DOHH2 (cell line): ENCODE data around the gene B4GALT3.

Experiments used
- H3F3A ChIP-seq: fragments of 200-600 bp; sonication (generic), shearing (Covaris generic); 2 replicates; pipeline ENCODE4 v1.6.0; 2016; ENCODE audit warnings: antibody characterized with exemption, mild to moderate bottlenecking; ENCODE audit not compliant: control insufficient read depth, insufficient read depth
- H3K27ac ChIP-seq: fragments of 200-600 bp; sonication (generic); 2 replicates; pipeline ENCODE4 v1.5.1; 2014; ENCODE audit warnings: low read depth, mild to moderate bottlenecking, low read length, moderate library complexity
- H3K27me3 ChIP-seq: fragments of 200-600 bp; sonication (generic); 2 replicates; pipeline ENCODE4 v1.6.1; 2014; ENCODE audit warnings: mild to moderate bottlenecking, low read length, mixed read lengths; ENCODE audit not compliant: control insufficient read depth
- H3K36me3 ChIP-seq: fragments of 200-600 bp; sonication (generic); 2 replicates; pipeline ENCODE4 v1.6.1; 2014; ENCODE audit warnings: mild to moderate bottlenecking, low read length, moderate library complexity, mixed read lengths; ENCODE audit not compliant: control insufficient read depth
- H3K4me1 ChIP-seq: fragments of 200-600 bp; sonication (generic); 2 replicates; pipeline ENCODE4 v1.6.1; 2014; ENCODE audit warnings: mild to moderate bottlenecking, low read length, mixed read lengths; ENCODE audit not compliant: control insufficient read depth
- H3K4me2 ChIP-seq: fragments of 200-600 bp; sonication (generic); 2 replicates; pipeline ENCODE4 v1.6.0; 2014; ENCODE audit warnings: mild to moderate bottlenecking, low read length, moderate library complexity
- H3K4me3 ChIP-seq: fragments of 200-600 bp; sonication (generic); 2 replicates; pipeline ENCODE4 v1.5.1; 2014; ENCODE audit warnings: mild to moderate bottlenecking, low read length, mixed read lengths
- H3K79me2 ChIP-seq: fragments of 200-600 bp; sonication (generic); 2 replicates; pipeline ENCODE4 v1.6.1; 2014; ENCODE audit warnings: mild to moderate bottlenecking, low read length, mixed read lengths; ENCODE audit not compliant: control insufficient read depth
- H3K9me2 ChIP-seq: fragments of 200-600 bp; sonication (generic); replicated peaks from 2 replicates; pipeline ENCODE4 v1.6.1; 2014; ENCODE audit warnings: mild to moderate bottlenecking, low read length, mixed read lengths; ENCODE audit not compliant: control insufficient read depth
- H3K9me3 ChIP-seq: fragments of 200-600 bp; sonication (generic); 2 replicates; pipeline ENCODE4 v1.6.1; 2014; ENCODE audit warnings: antibody characterized with exemption, low read length, mixed read lengths; ENCODE audit not compliant: control insufficient read depth, insufficient read depth
- H4K20me1 ChIP-seq: fragments of 200-600 bp; sonication (generic); 2 replicates; pipeline ENCODE4 v1.6.0; 2014; ENCODE audit warnings: low read depth, mild to moderate bottlenecking, antibody characterized with exemption, low read length, moderate library complexity; ENCODE audit not compliant: control insufficient read depth, insufficient read depth
- EZH2phosphoT487 ChIP-seq: fragments of 200-600 bp; sonication (generic); IDR thresholded peaks from 2 replicates; pipeline ENCODE4 v1.6.1; 2017; ENCODE audit warnings: borderline replicate concordance, mild to moderate bottlenecking, antibody characterized with exemption, low read length, moderate library complexity, mixed read lengths
- TF ChIP-seq, protein P1 (sequence below): fragments of 200-600 bp; sonication (generic); IDR thresholded peaks from one replicate; pipeline ENCODE4 v1.5.1; 2014; ENCODE audit warnings: antibody characterized with exemption, mild to moderate bottlenecking, low read depth, low read length; ENCODE audit not compliant: poor library complexity, severe bottlenecking

B4GALT3 gene

DNA sequence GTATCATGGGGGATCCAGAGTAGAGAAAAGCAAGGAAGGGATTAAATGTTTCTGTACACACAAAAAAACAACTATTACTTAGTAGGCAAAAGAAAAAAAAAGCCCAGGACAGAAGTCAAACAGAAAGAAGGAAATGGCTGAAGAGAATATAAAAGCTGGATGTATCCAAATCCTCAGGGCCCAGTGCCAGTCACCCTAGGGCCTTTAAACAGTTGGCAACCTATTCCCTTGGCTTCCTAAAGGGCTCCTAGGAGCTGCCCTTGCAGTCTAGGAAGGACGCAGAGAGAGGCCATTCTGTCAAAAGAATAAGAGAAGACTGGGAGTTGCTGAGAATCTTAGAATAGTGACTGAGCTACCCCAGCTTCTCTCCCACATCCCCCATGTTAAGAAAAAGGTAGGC, 5.0 kb downstream of the B4GALT3 start:
- Histone ChIP-seq H3K79me2 (peaks cover 16% of the 10 kb centered on the region), H3K36me3 (peaks cover 62% of the 10 kb centered on the region), H4K20me1 (no peaks in the 10 kb centered on the region), H3K4me3 (no peak overlapping the region), H3K9me2 (no peaks in the 10 kb centered on the region), H3K9me3 (no peaks in the 10 kb centered on the region), H3F3A (no peaks in the 10 kb centered on the region), H3K27ac (no peak overlapping the region), H3K27me3 (no peaks in the 10 kb centered on the region), H3K4me1 (peaks cover 13% of the 10 kb centered on the region), H3K4me2 (no peak overlapping the region)
- TF ChIP-seq, protein P1, sequence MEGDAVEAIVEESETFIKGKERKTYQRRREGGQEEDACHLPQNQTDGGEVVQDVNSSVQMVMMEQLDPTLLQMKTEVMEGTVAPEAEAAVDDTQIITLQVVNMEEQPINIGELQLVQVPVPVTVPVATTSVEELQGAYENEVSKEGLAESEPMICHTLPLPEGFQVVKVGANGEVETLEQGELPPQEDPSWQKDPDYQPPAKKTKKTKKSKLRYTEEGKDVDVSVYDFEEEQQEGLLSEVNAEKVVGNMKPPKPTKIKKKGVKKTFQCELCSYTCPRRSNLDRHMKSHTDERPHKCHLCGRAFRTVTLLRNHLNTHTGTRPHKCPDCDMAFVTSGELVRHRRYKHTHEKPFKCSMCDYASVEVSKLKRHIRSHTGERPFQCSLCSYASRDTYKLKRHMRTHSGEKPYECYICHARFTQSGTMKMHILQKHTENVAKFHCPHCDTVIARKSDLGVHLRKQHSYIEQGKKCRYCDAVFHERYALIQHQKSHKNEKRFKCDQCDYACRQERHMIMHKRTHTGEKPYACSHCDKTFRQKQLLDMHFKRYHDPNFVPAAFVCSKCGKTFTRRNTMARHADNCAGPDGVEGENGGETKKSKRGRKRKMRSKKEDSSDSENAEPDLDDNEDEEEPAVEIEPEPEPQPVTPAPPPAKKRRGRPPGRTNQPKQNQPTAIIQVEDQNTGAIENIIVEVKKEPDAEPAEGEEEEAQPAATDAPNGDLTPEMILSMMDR: no peak
- no peak for TF ChIP-seq EZH2phosphoT487

DNA sequence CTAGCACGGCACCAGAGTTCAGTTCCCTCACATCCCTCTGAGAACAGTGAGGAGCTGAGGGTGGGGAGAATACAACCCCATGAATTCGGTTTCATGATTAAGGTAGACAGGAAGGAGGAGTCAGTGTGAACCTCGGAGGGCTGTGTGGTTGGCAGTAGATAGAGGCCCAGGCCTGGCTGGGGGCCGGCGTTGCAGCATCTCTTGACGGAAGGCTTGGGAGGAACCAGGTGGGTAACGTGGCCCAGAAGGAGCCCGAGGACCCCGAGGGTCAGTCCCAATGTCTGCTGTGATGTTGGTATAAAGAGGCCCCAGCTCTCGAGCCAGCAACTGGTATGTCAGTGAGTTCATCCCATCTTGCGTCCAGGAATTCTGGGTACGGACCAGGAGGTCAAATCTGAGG, 5.6 kb downstream of the B4GALT3 start:
- H3K9me3 ChIP-seq: no peaks in the 10 kb centered on the region
- no peak overlapping the region for H3K27ac ChIP-seq
- no peaks in the 10 kb centered on the region for H3F3A ChIP-seq
- H3K4me1 ChIP-seq: peaks cover 18% of the 10 kb centered on the region
- H3K4me3 ChIP-seq: no peak overlapping the region
- no peaks in the 10 kb centered on the region for H4K20me1 ChIP-seq
- no peak for TF ChIP-seq EZH2phosphoT487
- TF ChIP-seq, protein P1: no peak
- H3K27me3 ChIP-seq: no peaks in the 10 kb centered on the region
- peaks cover 17% of the 10 kb centered on the region for H3K79me2 ChIP-seq
- no peaks in the 10 kb centered on the region for H3K9me2 ChIP-seq
- H3K4me2 ChIP-seq: no peak overlapping the region
- peaks cover 62% of the 10 kb centered on the region for H3K36me3 ChIP-seq

DNA sequence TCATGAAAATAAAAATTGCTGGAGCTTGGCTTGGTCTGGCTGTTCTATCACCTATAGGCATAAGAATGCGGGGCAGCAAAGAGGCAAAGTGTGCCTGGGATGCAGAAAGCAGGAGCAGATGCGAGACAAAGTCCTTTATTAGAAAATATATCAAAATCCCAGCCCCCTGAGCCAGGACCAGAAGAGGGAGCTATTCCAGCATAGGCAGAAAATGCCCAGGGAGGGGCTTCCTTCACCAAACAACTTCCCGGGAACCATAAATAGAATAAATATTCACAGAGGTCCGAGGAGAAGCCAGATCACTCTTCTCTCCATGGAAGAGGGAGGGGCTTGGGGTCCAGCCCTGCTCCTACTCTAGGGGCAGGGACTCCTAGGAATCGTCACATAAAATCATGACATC, 6.1 kb downstream of the B4GALT3 start:
- Histone ChIP-seq H3K79me2 (peaks cover 14% of the 10 kb centered on the region), H3K4me1 (peaks cover 12% of the 10 kb centered on the region), H3K4me3 (no peak overlapping the region), H3K27me3 (no peaks in the 10 kb centered on the region), H4K20me1 (no peaks in the 10 kb centered on the region), H3K27ac (no peak overlapping the region), H3K9me3 (no peaks in the 10 kb centered on the region), H3K36me3 (peaks cover 62% of the 10 kb centered on the region), H3K4me2 (no peak overlapping the region), H3F3A (no peaks in the 10 kb centered on the region), H3K9me2 (no peaks in the 10 kb centered on the region)
- TF ChIP-seq, protein P1: no peak
- no peak for TF ChIP-seq EZH2phosphoT487

DNA sequence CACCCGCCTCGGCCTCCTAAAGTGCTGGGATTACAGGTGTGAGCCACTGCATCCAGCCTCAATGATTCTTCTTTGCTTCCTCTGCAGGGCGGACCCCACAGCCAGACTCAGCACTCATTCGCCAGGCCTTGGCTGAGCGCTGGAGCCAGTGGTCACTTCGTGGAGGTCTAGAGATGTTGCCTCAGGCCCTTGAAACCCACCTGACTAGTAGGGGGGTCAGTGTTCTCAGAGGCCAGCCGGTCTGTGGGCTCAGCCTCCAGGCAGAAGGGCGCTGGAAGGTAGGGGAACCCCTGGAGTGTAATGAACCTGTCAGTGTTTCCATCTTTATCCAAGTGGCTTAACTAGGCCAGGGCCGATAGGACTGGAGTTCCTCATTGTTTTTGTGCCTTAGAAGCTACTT, 8.4 kb downstream of the B4GALT3 start:
- no peaks in the 10 kb centered on the region for H3K9me3 ChIP-seq
- H3K36me3 ChIP-seq: peaks cover 57% of the 10 kb centered on the region
- H4K20me1 ChIP-seq: no peaks in the 10 kb centered on the region
- H3K27ac ChIP-seq: no peak overlapping the region
- no peaks in the 10 kb centered on the region for H3K9me2 ChIP-seq
- no peak for TF ChIP-seq EZH2phosphoT487
- TF ChIP-seq, protein P1: no peak
- no peaks in the 10 kb centered on the region for H3F3A ChIP-seq
- H3K27me3 ChIP-seq: no peaks in the 10 kb centered on the region
- H3K79me2 ChIP-seq: peaks cover 8% of the 10 kb centered on the region
- H3K4me3 ChIP-seq: no peak overlapping the region
- H3K4me2 ChIP-seq: no peak overlapping the region
- H3K4me1 ChIP-seq: peaks cover 20% of the 10 kb centered on the region
